GM12892 (cell line): ENCODE data around the gene TTLL4.
"Not testable (repeated sequence)": the region's sequence is repeated elsewhere in the genome, so short reads cannot be mapped to it uniquely, and the experiment has no call there.

Experiments
- DNase-seq: peaks from one replicate; pipeline ENCODE4 v3.0.0; 2011; ENCODE audit not compliant: insufficient read length
- FAIRE-seq: peaks from 2 replicates; lab custom pipeline; 2011; peaks lifted over from hg19 to GRCh38; lab: Jason Lieb, UNC
- POLR2A ChIP-seq: IDR thresholded peaks from 2 replicates; pipeline ENCODE4 v1.6.1; 2011; ENCODE audit warnings: low read depth, low read length, control low read depth
- POLR2AphosphoS5 ChIP-seq: IDR thresholded peaks from 2 replicates; pipeline ENCODE4 v1.6.1; 2011; ENCODE audit warnings: low read depth, low read length, control low read depth
- TAF1 ChIP-seq: IDR thresholded peaks from 2 replicates; pipeline ENCODE4 v1.6.1; 2011; ENCODE audit warnings: low read depth, mild to moderate bottlenecking, control low read depth, low read length, borderline replicate concordance

The TTLL4 gene

DNA sequence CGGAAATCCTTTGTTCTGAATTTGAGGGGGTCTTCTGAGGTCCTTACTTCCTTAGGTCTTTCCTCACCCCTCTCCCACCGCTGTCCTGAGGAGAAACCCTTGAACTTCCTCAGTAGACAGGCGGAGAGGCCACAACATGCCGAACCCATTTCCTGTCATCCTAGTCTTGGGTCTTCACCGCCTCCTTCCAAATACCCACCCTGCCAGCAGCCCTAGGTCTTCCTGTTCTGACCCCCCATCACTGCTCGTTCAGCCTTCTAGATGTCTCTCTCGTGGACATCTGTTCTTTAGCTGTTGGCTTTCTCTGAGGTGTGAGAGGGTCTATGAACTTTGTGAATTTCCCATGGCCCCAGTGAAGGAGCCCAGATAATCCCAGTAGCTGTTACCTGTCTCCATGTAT, 44.1 kb downstream of the TTLL4 start:
- DNase-seq, result no peak
- FAIRE-seq, result peak; percentile 9
- no peak for TF ChIP-seq TAF1
- TF ChIP-seq POLR2AphosphoS5, result no peak
- no peak for TF ChIP-seq POLR2A

DNA sequence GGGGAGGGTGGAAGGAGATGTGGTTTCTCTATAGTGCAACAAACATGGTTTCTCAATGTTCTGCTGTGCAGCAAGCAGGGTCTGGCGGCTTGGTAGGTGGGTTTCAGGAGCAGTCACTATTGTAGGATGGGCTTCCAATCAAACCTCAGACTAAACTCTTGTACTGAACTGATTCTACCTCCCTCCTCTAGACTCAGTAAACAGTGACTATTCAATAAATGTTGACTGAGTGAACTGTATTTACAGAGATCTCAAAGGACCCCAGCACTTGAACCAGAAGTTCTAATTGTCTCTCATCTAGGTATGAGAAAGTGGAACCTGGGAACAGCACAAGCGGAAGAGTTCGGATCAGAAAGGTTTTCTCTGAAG, 44.5 kb downstream of the TTLL4 start:
- FAIRE-seq (no peak), DNase-seq (no peak)
- no peak for TF ChIP-seq POLR2AphosphoS5
- TF ChIP-seq TAF1, result no peak
- no peak for TF ChIP-seq POLR2A

DNA sequence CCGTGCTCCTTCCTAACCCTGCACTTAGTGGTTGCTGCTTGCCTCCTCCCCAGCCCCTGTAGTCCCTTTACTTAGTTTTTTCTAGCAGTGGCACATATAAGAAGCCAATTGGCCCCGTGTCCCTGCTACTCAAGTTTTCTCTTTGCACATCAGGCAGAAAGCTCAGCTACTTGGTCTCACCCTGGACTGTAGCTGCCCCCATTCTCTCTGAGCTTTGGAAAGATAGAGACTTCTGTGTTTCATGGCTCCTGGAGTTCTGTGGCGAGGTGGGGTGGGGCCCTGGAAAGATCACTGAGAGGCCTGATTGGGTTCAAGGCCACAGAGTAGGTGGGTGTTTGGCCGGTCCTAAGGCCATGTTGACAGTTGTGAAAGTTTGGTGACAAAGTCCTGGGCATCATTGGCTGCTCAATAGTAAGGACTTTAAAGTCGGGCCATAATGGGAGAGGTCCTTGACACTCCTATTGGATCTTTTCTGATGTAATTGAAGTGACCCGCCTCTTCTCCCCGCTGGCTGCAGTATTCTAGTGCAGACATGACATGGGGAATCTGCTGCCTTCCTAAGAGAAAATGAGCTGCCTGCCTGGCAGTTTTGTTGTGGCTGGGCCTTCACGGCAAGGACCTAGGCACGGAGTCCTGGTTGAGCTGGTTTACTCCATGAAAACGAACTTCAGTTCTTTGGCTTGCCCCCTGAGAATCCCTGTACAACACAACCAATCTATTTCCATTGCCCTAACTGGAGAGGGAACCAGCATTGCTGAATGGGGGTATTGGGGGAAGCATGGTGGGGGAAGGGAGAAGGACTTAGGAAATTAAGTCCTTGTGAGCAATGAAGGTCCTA, 45.2 kb downstream of the TTLL4 start:
- DNase-seq (no peak), FAIRE-seq (no peak)
- no peak for TF ChIP-seq POLR2AphosphoS5

DNA sequence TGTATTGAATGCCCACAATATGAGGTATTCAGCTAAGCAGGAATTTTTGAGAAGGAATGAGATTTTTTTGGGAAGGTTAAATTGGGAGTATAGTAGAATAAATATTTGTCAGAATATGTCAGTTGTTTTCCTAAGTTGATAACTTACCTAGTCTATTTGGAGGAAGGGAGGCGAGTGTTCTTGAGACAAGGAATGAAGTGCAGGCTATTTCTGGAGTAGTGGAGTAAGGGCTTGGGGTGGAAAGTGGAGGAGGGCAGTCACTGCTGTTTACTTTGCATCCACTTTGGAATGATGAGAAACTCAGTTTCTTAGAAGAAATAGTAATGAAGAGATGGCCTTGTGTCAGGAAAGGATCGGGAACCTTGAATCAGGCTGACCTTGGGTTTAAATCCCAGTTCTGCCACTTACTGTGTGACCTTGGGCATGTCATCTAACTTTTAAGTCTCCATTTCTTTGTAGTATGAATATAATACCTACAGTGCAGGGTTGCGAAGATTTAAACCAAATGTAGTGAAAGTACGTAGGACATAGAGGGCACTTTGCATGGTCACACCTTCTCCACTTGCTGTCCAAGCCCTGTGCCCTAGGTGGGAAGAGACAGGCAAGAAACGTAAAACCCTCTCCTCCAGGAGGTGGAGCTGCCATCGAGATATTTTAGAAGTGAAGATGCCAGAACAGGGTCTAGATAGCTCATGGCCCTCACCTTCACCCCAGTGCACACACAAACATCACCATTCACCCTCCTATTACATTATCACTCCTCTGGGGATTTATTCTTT, 46.2 kb downstream of the TTLL4 start:
- TF ChIP-seq POLR2AphosphoS5 (no peak), POLR2A (no peak), TAF1 (no peak)
- DNase-seq, result no peak
- FAIRE-seq, result no peak

DNA sequence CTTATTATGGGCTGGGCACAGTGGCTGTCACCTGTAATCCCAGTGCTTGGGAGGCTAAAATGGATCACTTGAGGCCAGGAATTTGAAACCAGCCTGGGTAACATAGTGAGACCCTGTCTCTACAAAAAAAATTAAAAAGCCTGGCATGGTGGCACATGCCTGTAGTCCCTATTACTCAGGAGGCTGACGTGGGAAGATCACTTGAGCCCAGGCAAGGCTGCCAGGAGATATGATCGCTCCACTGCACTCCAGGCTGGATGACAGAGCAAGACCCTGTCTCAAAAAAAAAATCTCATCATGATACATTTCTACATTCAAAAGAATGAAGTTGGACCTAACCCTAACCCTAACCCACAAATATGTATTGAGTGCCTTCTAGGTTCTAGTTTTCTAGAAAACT, 51.2 kb downstream of the TTLL4 start:
- DNase-seq (no peak), FAIRE-seq (no peak)
- TF ChIP-seq POLR2A (no peak), TAF1 (no peak), POLR2AphosphoS5 (no peak)

DNA sequence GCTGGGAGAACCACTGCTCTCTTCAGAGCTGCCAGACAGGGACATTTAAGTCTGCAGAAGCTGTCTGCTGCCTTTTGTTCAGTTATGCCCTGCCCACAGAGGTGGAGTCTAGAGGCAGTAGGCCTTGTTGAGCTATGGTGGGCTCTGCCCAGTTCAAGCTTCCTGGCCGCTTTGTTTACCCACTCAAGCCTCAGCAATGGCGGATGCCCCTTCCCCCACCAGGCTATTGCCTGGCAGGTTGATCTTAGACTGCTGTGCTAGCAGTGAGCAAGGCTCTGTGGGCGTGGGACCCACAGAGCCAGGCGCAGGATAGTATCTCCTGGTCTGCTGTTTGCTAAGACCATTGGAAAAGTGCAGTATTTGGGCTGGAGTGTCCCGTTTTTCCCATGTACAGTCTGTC, 62.1 kb downstream of the TTLL4 start:
- not testable (repeated sequence) for FAIRE-seq, DNase-seq

DNA sequence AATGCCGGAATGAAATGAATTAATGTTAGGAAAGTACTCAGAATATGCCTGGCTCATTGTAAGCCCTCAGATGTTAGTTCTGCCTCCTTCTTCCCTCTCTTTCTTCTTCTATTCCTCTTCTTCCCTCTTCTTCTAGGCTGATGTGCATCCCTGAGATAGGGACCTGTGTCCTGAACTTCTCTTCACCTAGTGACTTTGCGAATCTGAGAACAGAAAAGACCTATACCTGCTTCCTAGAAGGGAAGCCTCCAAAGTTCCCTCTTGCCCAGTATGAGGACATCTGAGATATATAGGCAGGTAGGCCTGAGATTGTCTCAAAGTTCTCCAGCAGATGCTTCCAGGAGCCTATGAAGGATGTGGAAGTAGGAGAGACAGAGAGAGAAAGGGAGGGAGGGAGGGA, 63.2 kb downstream of the TTLL4 start:
- no peak for DNase-seq
- FAIRE-seq, result no peak
- no peak for TF ChIP-seq POLR2AphosphoS5
- no peak for TF ChIP-seq POLR2A
- TF ChIP-seq TAF1, result no peak

DNA sequence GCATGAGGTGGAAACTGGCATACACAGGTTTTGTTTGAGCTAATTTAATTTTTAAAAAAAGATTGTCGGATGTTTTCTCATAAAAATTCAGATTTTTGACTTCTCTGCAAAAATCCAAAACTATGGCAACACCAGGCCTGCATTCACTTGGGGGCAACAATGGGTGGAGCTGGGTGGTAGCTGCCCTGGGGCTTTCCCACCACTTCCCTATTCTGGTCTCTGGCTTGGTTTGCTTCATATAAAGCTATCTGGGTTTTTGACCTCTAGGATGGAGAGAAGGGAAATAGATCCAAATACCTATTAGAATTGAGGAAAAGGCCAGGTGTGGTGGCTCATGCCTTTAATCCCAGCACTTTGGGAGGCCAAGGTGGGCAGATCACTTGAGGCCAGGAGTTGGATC, 65.9 kb downstream of the TTLL4 start:
- FAIRE-seq, result no peak
- no peak for TF ChIP-seq TAF1
- no peak for TF ChIP-seq POLR2A
- no peak for TF ChIP-seq POLR2AphosphoS5

DNA sequence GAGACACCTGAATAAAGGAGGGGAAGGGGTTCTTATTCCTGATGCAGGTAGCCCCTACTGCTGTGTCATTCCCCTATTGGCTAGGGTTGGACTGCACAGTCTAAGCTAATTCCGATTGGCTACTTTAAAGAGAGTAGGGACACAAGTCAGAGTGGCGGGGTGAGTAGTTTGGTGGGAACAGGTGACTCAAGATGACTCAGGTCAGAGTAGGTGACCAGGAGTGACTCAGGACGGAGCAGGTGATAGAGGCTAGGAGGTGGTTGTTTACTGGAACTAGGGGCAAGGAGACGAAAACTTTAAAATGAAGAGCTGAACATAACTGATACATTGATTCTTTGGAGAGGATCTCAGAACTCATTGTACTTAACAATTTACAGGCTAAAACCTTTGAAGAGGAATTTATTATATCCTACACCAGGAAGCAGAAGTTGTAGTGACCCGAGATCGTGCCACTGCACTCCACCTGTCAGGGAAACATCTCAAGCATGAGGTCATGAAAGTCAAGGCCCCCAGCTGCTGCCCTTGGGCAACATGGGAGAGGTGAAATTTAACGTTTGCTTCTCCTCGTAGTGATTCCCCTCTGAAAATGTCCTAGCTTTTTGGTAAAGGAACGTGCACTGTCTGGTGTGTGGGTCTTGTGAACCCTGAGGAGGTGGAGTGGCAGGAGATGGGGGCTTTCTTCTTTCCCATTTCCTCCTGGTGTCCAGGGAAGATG, 66.8 kb downstream of the TTLL4 start:
- DNase-seq (no peak), FAIRE-seq (no peak)
- no peak for TF ChIP-seq TAF1
- no peak for TF ChIP-seq POLR2AphosphoS5
- TF ChIP-seq POLR2A, result no peak

More for the DNA sequence above, 65.9 kb downstream of the TTLL4 start:
- DNase-seq, result no peak

DNA sequence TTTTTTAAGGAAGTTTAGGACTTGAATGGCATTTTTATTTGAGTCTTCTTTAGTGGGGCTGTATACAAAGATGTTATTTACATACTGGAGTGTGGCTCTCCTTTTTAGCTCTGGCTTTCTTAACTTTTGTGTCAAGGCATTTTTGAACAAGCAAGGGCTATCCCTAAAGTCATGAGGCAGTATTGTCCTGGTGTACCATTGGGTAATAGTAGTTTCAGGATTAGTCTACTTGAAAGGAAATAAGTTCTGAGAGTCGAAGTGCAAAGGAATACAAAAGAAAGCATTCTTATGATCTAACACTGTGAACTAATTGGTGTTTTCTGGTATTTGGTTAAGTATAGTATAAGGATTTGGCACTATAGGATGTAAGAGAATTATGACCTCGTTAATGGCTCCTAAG, 69.4 kb downstream of the TTLL4 start:
- no peak for DNase-seq
- TF ChIP-seq TAF1, result no peak
- TF ChIP-seq POLR2AphosphoS5, result no peak
- TF ChIP-seq POLR2A, result no peak
- no peak for FAIRE-seq

DNA sequence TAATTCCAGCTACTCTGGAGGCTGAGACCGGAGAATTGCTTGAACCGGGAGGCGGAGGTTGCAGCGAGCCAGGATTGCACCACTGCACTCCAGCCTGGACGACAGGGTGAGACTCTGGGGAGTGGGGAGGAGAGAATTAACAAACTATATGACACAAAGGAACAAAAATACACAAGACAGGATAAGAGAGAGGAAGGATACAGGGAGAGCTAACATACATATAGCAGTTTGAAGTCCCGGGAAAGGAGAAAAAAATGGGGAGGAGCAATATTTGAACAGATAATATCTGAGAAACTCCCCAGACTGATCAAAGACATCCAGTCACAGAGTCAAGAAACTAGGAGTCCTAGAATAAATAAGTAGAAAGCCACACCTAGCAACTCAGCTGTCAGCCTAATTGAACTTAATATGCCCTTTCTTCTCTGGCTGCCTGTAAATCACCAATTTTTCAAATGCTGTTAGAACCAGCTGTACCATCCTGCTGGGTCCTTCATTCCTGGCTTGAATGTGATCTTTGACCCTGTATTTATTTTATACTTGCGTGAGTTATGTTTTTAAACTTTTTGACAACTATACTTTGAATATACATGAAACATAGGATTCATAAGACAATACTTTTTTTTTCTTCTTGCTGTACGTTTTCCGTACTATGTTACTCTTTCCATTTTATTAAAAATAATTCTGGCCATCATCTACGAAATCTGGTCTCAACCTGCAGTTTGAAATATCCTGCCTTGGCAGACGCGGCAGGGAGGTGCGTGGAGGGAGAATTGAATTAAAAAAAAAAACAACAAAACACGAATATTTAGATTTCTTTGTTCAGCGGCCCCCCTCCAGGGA, 70.4 kb downstream of the TTLL4 start:
- no peak for DNase-seq

More for the DNA sequence above, 70.4 kb downstream of the TTLL4 start:
- TF ChIP-seq TAF1 (no peak), POLR2A (no peak), POLR2AphosphoS5 (no peak)
- FAIRE-seq, result no peak
